ENCODE data around the gene SPAG7.

DNA sequence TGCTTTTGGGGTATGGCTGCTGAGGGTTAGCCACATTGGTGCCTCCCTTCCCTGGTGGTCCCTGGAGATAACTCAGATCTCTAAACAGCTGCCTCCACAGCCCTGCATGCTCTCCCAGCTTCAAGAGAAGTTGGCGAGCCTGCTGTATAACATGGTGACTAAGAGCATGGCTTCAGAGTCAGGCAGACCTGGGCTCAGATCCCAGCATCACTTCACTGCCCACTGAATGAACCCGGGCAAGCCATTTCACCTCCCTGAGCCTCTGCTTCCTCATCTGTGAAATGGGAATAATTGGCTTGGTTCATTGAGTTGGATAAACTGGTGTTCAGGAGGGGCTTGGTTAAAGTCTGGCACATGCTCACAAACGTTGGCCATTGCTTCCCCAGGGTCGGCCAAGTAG lies 46.7 kb upstream of the SPAG7 start:
- TF ChIP-seq, protein P1, sequence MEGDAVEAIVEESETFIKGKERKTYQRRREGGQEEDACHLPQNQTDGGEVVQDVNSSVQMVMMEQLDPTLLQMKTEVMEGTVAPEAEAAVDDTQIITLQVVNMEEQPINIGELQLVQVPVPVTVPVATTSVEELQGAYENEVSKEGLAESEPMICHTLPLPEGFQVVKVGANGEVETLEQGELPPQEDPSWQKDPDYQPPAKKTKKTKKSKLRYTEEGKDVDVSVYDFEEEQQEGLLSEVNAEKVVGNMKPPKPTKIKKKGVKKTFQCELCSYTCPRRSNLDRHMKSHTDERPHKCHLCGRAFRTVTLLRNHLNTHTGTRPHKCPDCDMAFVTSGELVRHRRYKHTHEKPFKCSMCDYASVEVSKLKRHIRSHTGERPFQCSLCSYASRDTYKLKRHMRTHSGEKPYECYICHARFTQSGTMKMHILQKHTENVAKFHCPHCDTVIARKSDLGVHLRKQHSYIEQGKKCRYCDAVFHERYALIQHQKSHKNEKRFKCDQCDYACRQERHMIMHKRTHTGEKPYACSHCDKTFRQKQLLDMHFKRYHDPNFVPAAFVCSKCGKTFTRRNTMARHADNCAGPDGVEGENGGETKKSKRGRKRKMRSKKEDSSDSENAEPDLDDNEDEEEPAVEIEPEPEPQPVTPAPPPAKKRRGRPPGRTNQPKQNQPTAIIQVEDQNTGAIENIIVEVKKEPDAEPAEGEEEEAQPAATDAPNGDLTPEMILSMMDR (conservative IDR thresholded peaks at IDR 0.05; ENCODE audit: low read length): no peak
- TF ChIP-seq EZH2phosphoT487 (IDR thresholded peaks at IDR 0.05; ENCODE audit: borderline replicate concordance, low read depth, low read length): no peak
